Uterus (tissue), 2 donors: Measurements from ENCODE around the gene LRP6.

Experiments
- CTCF ChIP-seq, 4 experiments: fragments of 200-600 bp in 2 of 4; fragments of 450-650 bp in 2 of 4; sonication (generic) in 2 of 4; IDR thresholded peaks; one replicate each; pipeline ENCODE4 v1.5.1; 2016 to 2019; ENCODE audit warnings: antibody characterized with exemption in 4 of 4, mild to moderate bottlenecking in 2 of 4, moderate library complexity in 1 of 4
- POLR2A ChIP-seq, 2 donors: fragments of 450-650 bp; IDR thresholded peaks; one replicate each; pipeline ENCODE4 v1.6.1; 2016; ENCODE audit warnings: antibody characterized with exemption in 2 of 2, mild to moderate bottlenecking in 1 of 2, moderate library complexity in 1 of 2

GRCh38 chr12:12176402-12176801 is 90.4 kb downstream of the LRP6 start:
- TF ChIP-seq CTCF (IDR thresholded peaks at IDR 0.05) (no peak), POLR2A (IDR thresholded peaks at IDR 0.05) (no peak)
